HG03095 (cell line): ENCODE data around the gene ECHDC3.
A peak's percentile ranks its signal among the peaks of the same experiment; 100 is the strongest.
"Not testable (repeated sequence)": the region's sequence is repeated elsewhere in the genome, so short reads cannot be mapped to it uniquely, and the experiment has no call there.

Source experiments
- ATAC-seq: cut with Tn5 transposase; IDR thresholded peaks from one replicate; pipeline ENCODE4 v1.9.1; 2021; ENCODE audit warnings: moderate library complexity; ENCODE audit not compliant: unreplicated experiment

Gene ECHDC3, protein sequence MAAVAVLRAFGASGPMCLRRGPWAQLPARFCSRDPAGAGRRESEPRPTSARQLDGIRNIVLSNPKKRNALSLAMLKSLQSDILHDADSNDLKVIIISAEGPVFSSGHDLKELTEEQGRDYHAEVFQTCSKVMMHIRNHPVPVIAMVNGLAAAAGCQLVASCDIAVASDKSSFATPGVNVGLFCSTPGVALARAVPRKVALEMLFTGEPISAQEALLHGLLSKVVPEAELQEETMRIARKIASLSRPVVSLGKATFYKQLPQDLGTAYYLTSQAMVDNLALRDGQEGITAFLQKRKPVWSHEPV

GRCh38 chr10:11742009-11742778, at the start of gene ECHDC3:
Gene ECHDC3, plus strand, starts transcription at chr10:11742382. Its CDS starts 195 bp downstream, at chr10:11742577.
- ATAC-seq = peak; percentile 80

DNA sequence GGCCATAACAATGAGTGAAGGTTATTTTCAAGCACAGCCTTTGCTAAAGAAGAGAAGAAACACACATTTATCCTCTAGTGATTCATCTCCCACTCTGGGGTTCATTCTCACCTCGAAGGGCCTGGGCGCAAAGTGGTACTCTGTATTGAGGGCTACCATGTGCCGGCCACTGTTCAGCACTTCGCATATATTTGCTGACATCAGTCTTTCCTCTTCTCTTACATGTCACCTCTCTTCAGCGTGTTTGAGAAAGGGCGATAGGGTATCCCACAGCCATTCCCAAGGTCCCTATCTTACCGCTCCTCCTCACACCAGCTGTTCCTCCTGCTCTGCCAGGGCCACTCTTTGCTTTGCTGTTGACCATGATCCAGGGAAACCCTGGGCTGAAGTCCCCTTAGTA, 48.8 kb upstream of the ECHDC3 start:
- no peak for ATAC-seq

DNA sequence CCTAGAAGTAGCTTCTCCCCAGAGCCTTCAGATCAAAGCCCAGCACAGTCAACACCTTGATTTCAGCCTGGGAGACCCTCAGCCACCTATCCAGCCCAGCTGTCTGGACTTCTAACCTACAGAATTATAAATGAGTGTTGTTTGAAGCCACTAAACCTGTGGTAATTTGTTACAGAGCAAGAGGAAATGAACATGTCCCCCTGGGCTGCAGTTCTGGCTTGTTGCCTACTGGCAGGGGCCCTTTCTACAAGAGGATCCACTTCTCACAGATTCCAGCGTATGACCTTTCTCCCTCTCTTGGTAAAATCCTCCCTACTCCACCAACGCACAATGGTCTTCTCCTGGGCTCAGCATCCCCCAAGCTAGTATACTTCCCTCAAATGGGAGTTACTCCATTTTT, 46.4 kb upstream of the ECHDC3 start:
- ATAC-seq = no peak

GRCh38 chr10:11697718-11698527, 44.3 kb upstream of the ECHDC3 start:
- no peak for ATAC-seq

DNA sequence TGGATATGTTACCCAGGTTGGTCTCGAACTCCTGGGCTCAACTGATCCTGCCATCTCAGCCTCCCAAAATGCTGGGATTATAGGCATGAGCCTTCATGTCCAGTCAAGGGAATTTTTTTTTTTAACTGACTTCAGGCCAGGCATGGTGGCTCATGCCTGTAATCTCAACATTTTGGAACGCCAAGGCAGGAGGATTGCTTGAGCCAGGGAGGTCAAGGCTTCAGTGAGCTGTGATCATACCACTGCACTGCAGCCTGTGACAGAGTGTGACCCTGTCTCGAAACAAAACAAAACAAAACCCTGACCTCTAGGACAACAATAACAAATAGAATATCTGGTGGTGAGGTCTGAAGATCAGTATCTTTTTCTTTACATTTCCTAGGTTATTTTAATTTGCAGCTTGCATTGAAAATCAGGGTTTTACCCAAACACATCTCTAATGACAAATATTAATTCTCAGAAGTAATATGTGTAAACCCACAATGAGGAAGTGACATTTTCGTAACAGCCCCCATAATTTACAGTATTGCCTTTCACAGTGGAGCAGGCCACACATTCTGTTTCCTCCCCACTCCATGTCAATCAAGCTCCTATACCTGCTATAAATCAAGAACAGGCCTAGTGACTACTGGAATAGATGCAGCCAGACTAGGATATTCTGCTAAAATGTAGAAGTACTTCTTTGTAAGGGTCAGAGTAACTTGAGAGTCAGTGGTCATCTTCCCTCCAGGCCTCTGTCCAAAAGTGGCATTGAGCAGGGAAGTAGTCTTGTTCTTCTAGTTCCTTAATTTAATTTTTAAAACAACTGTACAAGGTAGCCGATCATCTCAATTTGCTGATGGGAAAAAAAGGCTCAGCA, 43.3 kb upstream of the ECHDC3 start:
- peak; percentile 83 for ATAC-seq

DNA sequence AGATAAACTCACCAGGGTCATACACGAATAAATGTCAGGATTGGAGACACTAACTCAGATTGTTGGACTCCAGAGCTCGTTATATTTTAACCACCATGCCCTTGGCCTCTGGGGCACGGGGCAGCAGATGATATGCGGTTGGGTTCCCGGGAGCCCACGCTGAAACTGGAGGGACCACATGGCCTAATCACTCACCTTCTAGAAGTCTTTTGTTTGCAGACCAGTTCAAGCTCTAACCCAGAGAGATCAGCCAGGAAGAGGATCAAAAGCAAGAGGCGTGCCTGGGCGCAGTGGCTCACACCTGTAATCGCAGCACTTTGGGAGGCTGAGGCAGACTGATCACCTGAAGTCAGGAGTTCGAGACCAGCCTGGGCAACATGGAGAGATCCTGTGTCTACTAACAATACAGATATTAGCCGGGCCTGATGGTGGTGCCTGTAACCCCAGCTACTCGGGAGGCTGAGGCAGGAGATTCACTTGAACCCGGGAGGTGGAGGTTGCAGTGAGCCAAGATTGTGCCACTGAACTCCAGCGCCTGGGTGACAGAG, 42.6 kb upstream of the ECHDC3 start:
- peak; percentile 23 for ATAC-seq

GRCh38 chr10:11700539-11700938, 41.6 kb upstream of the ECHDC3 start:
- ATAC-seq = no peak

- no peak for ATAC-seq
Measured at GRCh38 chr10:11701451-11702095, 40.6 kb upstream of the ECHDC3 start.

DNA sequence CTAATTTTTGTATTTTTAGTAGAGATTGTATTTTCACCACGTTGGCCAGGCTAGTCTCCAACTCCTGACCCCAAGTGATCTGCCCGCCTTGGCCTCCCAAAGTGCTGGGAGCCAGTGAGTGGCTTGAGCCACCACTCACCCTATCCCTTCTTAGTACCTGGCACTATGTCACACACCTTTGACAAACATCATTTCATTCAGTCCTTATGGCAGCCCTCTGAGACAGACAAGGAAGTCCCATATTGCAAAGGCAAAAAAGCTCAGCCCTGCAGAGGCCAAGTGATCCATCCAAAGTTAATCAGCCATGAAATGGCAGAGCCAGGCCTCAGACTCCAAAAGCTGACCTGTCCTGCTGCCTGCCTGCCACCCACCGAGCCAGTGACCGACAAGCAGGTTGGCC, 39.9 kb upstream of the ECHDC3 start:
- no peak for ATAC-seq

DNA sequence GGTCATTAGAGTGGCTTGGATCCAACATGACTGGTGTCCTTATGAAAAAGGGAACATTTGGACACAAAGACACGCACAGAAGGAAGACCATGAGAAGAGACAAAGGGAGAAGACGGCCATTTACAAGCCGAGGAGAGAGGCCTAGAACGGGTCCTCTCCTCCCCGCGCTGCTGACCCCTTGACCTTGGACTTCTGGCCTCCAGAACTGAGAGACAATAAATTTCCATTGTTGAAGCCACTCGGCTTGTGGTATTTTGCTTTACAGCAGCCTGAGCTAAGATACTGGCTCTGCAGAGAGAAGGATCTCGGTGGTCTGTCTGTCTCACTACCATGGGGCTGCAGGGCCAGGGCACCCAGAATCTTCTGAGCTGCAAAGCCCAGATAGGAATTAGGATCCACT, 38.1 kb upstream of the ECHDC3 start:
- no peak for ATAC-seq

- no peak for ATAC-seq
Measured at GRCh38 chr10:11705722-11706121, 36.5 kb upstream of the ECHDC3 start.

DNA sequence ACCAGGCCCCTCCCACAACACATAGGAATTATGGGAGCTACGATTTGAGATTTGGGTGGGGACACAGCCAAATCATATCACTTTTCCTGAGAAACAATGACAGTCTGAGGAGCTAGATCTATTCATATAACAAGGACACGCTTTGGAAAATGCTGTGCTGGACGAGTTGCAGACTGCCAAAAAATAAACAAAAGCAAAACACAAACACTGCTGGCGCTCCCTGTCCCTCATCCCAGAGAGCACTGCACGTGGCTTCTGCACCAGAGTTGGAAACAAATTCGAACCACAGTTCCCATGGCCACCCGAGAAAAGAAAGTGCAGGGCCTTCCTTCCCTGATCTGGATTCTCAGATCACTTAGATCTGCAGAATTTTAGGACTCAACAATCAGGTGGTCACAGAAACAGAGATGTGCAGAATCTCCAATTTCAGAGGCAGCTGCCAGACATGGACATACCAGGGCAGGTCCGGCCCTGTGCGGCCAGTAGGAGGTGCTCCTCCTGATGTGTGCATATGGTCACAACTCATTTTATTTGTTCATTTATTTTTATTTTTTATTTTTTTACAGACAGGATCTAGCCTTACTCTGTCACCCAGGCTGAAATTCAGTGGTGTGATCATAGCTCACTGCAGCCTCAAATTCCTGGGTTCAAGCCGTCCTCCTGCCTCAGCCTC, 35.2 kb upstream of the ECHDC3 start:
- ATAC-seq = no peak

- ATAC-seq = no peak
Measured at GRCh38 chr10:11707624-11708350, 34.4 kb upstream of the ECHDC3 start.

DNA sequence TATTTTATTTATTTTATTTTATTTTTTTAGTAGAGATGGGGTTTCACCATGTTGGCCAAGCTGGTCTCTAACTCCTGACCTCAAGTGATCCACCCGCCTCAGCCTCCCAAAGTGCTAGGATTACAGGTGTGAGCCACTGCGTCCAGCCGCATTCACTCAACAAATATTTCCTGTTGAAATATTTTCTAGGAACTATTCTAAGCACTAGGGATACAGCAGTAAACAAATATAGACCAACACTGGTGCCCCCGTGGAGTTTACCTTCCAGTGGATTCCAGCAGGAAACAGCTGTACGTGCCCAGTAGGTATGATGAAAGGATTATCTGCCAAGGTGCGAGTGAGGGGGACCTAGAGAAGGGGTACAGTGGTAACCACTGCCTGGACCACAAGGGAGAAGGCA, 33.4 kb upstream of the ECHDC3 start:
- ATAC-seq = not testable (repeated sequence)

DNA sequence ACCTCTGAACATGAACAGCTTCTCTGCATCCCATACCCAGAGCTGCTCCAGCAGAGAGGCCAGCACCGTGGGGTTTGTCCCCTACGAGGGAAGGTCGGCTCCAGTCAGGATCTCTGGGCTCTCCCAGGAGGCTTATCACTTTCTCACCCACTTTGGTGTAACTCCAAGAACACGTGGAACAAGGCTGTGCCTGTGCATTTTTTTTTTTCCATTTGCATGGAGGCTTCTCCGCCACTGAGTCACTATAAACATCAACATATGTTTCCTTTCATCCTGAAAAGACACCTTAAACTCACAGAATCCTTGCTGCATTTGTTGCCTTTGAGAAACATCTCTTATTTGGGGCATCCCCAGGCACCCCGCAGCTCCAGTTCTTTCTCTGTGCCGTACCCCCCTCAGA, 29.4 kb upstream of the ECHDC3 start:
- ATAC-seq = no peak

DNA sequence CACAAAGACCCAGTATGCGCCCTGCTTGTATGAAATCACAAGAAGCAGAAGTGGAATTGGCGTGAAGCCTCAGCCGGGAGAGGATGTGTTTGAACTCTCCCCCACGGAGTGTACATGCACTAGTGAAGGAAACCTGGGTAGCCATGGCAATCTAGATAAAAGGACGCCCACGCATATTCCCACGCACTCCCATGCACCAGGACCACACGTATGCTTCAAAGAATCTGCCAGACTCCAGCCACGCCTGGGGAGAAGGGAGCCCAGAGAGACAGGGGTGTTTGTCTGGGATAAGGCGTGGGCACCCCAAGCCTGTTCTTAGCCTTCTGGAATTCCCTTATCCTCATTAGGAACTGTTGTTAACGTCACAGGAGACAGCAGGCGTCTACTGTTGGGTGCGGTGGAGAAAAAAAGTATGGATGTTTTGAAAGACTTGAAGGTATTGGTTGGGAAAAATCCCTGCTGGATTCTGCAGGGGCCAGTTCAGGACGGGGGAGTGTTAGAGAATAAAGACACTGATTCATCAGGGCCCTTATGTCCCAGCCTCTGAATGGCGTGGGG, 28.9 kb upstream of the ECHDC3 start:
- ATAC-seq = no peak

GRCh38 chr10:11713963-11714362, 28.2 kb upstream of the ECHDC3 start:
- no peak for ATAC-seq

- ATAC-seq = no peak
Measured at GRCh38 chr10:11714750-11715365, 27.3 kb upstream of the ECHDC3 start.
